HEK293 (cell line): Measurements from ENCODE around the gene MAP3K7.

Source experiments
- CTCF ChIA-PET: fragments of 350-600 bp; formaldehyde crosslinking; extraction: SDS; loops from one replicate; lab custom pipeline; 2021; ENCODE audit warnings: antibody characterized with exemption; lab: Yijun Ruan, JAX
- POLR2A ChIA-PET: fragments of 300-600 bp; formaldehyde crosslinking; extraction: SDS; loops from one replicate; lab custom pipeline; 2020; ENCODE audit warnings: antibody characterized with exemption, inconsistent platforms; lab: Yijun Ruan, JAX
- H3K27ac ChIP-seq: fragments of 200-500 bp; sonication (Bioruptor generic); 2 replicates; pipeline ENCODE4 v1.5.1; 2014; ENCODE audit warnings: low read depth, low read length, control low read depth, inconsistent platforms; ENCODE audit errors: extremely low read depth
- H3K36me3 ChIP-seq, 2 experiments: fragments of 200-500 bp in 1 of 2; sonication (Bioruptor generic) in 1 of 2; 1 replicate in 1 of 2; 2 replicates in 1 of 2; pipeline ENCODE4 v1.5.1; 2014 to 2017; ENCODE audit warnings: inconsistent platforms in 2 of 2, low read length in 2 of 2; ENCODE audit not compliant: control insufficient read depth in 2 of 2, insufficient read depth in 1 of 2
- H3K4me1 ChIP-seq: fragments of 200-500 bp; sonication (Bioruptor generic); 2 replicates; pipeline ENCODE4 v1.5.1; 2014; ENCODE audit warnings: mild to moderate bottlenecking, low read length, inconsistent platforms; ENCODE audit not compliant: control insufficient read depth, insufficient read depth
- H3K4me3 ChIP-seq: 2 replicates; pipeline ENCODE4 v1.5.1; 2011; ENCODE audit warnings: low read depth, mild to moderate bottlenecking, control low read depth, low read length, moderate library complexity
- H3K9me3 ChIP-seq: fragments of 200-500 bp; sonication (Bioruptor generic); 2 replicates; pipeline ENCODE4 v1.5.1; 2014; ENCODE audit warnings: low read depth, low read length, inconsistent platforms; ENCODE audit not compliant: control insufficient read depth, insufficient read depth
- GFI1B ChIP-seq: fragments of 450-650 bp; formaldehyde crosslinking; IDR thresholded peaks from 2 replicates; pipeline ENCODE4 v1.5.1; 2016; ENCODE audit warnings: missing biosample characterization, missing genetic modification characterization
- GLI2 ChIP-seq: fragments of 450-650 bp; formaldehyde crosslinking; IDR thresholded peaks from 2 replicates; pipeline ENCODE4; 2017; ENCODE audit warnings: missing biosample characterization, missing genetic modification characterization, low read depth, borderline replicate concordance
- HOXC10 ChIP-seq: sonication (generic); formaldehyde crosslinking; IDR thresholded peaks from 2 replicates; pipeline ENCODE4 v1.8.1; 2023; ENCODE audit warnings: mild to moderate bottlenecking, missing genetic modification reagents
- MEIS1 ChIP-seq: sonication (generic); formaldehyde crosslinking; IDR thresholded peaks from 2 replicates; pipeline ENCODE4 v1.8.1; 2022; ENCODE audit warnings: missing genetic modification reagents, mild to moderate bottlenecking, borderline replicate concordance
- SCRT1 ChIP-seq: fragments of 450-650 bp; formaldehyde crosslinking; IDR thresholded peaks from 2 replicates; pipeline ENCODE4 v1.5.1; 2016; ENCODE audit warnings: missing biosample characterization, missing genetic modification characterization, borderline replicate concordance
- ZBTB20 ChIP-seq: fragments of 450-650 bp; formaldehyde crosslinking; IDR thresholded peaks from 2 replicates; pipeline ENCODE4 v1.5.1; 2016; ENCODE audit warnings: missing biosample characterization, missing genetic modification characterization
- ZEB2 ChIP-seq: fragments of 450-650 bp; formaldehyde crosslinking; IDR thresholded peaks from 2 replicates; pipeline ENCODE4 v1.5.1; 2016; ENCODE audit warnings: missing biosample characterization, missing genetic modification characterization
- ZFP41 ChIP-seq: fragments of 450-650 bp; formaldehyde crosslinking; IDR thresholded peaks from 2 replicates; pipeline ENCODE4 v1.5.1; 2016; ENCODE audit warnings: missing biosample characterization, missing genetic modification characterization, borderline replicate concordance
- ZNF10 ChIP-seq: fragments of 450-650 bp; formaldehyde crosslinking; IDR thresholded peaks from 2 replicates; pipeline ENCODE4 v1.5.1; 2017; ENCODE audit warnings: missing biosample characterization, missing genetic modification characterization
- ZNF132 ChIP-seq: fragments of 450-650 bp; formaldehyde crosslinking; IDR thresholded peaks from 2 replicates; pipeline ENCODE4 v1.5.1; 2017; ENCODE audit warnings: missing biosample characterization, missing genetic modification characterization, borderline replicate concordance
- ZNF175 ChIP-seq: fragments of 450-650 bp; formaldehyde crosslinking; IDR thresholded peaks from 2 replicates; pipeline ENCODE4 v1.5.1; 2016; ENCODE audit warnings: missing biosample characterization, missing genetic modification characterization
- ZNF274 ChIP-seq, 2 experiments: fragments of 200-500 bp in 1 of 2; fragments of 450-650 bp in 1 of 2; sonication (Bioruptor generic) in 1 of 2; formaldehyde crosslinking in 1 of 2; IDR thresholded peaks; 2 replicates each; pipeline versions ENCODE4 v1.5.1 to v1.6.1; 2014 to 2016; ENCODE audit warnings: borderline replicate concordance in 1 of 2, inconsistent platforms in 1 of 2, low read length in 1 of 2, missing biosample characterization in 1 of 2, missing genetic modification characterization in 1 of 2
- ZNF302 ChIP-seq: fragments of 450-650 bp; formaldehyde crosslinking; IDR thresholded peaks from 2 replicates; pipeline ENCODE4 v1.5.1; 2016; ENCODE audit warnings: missing biosample characterization, missing genetic modification characterization, low read depth
- ZNF404 ChIP-seq: fragments of 450-650 bp; formaldehyde crosslinking; IDR thresholded peaks from 2 replicates; pipeline ENCODE4 v1.5.1; 2017; ENCODE audit warnings: missing biosample characterization, missing genetic modification characterization
- ZNF585B ChIP-seq: fragments of 450-650 bp; formaldehyde crosslinking; IDR thresholded peaks from 2 replicates; pipeline ENCODE4 v1.5.1; 2016; ENCODE audit warnings: missing biosample characterization, missing genetic modification characterization
- TF ChIP-seq, protein P1 (sequence below): fragments of 450-650 bp; formaldehyde crosslinking; IDR thresholded peaks from 2 replicates; pipeline ENCODE4 v1.5.1; 2017; ENCODE audit warnings: missing biosample characterization, missing genetic modification characterization
- TF ChIP-seq, protein P2 (sequence below): fragments of 450-650 bp; formaldehyde crosslinking; IDR thresholded peaks from 2 replicates; pipeline ENCODE4 v1.5.1; 2016; ENCODE audit warnings: missing biosample characterization, missing genetic modification characterization, borderline replicate concordance

Gene MAP3K7

DNA sequence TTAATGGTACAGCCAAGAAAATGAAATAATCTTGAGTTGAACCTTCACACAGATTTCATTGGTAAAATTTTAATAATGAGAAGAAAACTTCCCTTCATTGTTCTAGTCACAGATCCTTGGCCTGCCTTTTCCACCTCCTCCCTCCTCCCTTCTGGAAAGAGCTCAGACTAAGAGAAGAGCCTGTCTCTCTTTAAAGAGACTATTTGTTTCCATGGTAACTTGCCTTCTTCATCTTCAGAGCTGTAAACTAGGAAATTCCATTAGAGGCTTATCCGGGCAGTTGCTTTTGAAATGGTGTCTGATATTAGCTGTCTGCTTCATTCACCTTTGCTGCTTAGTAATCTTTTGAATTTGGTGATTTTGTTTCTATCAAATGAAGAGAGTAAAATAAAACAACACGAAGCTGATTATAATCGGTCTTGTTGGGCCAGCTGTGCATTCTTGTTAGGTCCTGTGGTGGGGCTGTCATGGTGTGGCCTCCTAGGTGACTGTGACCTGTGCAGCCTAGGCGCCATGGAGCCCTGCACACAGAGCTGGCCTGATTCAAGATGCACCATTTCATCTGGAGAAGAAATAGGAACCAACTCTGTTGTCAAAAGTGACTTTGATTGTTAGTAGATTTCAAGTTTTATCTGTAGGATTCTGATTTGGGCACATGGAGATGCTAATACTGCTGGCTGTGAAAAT, 96.7 kb downstream of the MAP3K7 start (continued):
- TF ChIP-seq GLI2 (tag by site-specific recombination) (no peak), ZNF10 (tag by site-specific recombination) (no peak), ZBTB20 (tag by site-specific recombination) (no peak), ZNF302 (no peak), HOXC10 (CRISPR knock-in tag) (no peak), ZFP41 (tag by site-specific recombination) (no peak), SCRT1 (tag by site-specific recombination) (no peak)

DNA sequence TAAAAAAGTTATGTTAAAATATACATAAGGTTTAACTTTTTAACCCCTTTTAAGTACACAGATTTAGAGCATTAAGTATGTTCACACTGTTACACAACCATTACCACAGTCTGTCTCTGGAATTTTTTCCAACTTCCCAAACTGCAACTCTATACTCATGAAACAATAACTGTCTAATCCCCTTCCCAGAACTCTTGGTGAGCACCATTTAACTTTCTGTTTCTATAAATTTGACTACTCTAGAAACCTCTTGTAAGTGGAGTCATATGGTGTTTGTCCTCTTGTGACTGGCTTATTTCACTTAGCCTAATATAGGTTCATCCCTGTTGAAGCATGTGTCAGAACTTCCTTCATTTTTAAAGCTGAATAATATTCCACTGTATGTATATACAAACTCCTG, 98.1 kb downstream of the MAP3K7 start:
- H3K9me3 ChIP-seq = no peaks in the 10 kb centered on the region
- TF ChIP-seq ZNF274 (IDR thresholded peaks at IDR 0.05; ENCODE audit: low read length) = no peak
- TF ChIP-seq ZNF274 (tag by site-specific recombination; IDR thresholded peaks at IDR 0.05; ENCODE audit: borderline replicate concordance) = no peak
- TF ChIP-seq ZNF132 (tag by site-specific recombination) = no peak
- TF ChIP-seq, protein P1, sequence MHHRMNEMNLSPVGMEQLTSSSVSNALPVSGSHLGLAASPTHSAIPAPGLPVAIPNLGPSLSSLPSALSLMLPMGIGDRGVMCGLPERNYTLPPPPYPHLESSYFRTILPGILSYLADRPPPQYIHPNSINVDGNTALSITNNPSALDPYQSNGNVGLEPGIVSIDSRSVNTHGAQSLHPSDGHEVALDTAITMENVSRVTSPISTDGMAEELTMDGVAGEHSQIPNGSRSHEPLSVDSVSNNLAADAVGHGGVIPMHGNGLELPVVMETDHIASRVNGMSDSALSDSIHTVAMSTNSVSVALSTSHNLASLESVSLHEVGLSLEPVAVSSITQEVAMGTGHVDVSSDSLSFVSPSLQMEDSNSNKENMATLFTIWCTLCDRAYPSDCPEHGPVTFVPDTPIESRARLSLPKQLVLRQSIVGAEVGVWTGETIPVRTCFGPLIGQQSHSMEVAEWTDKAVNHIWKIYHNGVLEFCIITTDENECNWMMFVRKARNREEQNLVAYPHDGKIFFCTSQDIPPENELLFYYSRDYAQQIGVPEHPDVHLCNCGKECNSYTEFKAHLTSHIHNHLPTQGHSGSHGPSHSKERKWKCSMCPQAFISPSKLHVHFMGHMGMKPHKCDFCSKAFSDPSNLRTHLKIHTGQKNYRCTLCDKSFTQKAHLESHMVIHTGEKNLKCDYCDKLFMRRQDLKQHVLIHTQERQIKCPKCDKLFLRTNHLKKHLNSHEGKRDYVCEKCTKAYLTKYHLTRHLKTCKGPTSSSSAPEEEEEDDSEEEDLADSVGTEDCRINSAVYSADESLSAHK (tag by site-specific recombination) = no peak
- no peak for TF ChIP-seq ZNF175 (tag by site-specific recombination)
- TF ChIP-seq ZEB2 (tag by site-specific recombination) = no peak
- no peak for TF ChIP-seq GFI1B (tag by site-specific recombination)
- TF ChIP-seq MEIS1 (CRISPR knock-in tag) = no peak
- TF ChIP-seq ZNF585B (tag by site-specific recombination) = no peak
- TF ChIP-seq ZNF404 (tag by site-specific recombination) = no peak
- TF ChIP-seq, protein P2, sequence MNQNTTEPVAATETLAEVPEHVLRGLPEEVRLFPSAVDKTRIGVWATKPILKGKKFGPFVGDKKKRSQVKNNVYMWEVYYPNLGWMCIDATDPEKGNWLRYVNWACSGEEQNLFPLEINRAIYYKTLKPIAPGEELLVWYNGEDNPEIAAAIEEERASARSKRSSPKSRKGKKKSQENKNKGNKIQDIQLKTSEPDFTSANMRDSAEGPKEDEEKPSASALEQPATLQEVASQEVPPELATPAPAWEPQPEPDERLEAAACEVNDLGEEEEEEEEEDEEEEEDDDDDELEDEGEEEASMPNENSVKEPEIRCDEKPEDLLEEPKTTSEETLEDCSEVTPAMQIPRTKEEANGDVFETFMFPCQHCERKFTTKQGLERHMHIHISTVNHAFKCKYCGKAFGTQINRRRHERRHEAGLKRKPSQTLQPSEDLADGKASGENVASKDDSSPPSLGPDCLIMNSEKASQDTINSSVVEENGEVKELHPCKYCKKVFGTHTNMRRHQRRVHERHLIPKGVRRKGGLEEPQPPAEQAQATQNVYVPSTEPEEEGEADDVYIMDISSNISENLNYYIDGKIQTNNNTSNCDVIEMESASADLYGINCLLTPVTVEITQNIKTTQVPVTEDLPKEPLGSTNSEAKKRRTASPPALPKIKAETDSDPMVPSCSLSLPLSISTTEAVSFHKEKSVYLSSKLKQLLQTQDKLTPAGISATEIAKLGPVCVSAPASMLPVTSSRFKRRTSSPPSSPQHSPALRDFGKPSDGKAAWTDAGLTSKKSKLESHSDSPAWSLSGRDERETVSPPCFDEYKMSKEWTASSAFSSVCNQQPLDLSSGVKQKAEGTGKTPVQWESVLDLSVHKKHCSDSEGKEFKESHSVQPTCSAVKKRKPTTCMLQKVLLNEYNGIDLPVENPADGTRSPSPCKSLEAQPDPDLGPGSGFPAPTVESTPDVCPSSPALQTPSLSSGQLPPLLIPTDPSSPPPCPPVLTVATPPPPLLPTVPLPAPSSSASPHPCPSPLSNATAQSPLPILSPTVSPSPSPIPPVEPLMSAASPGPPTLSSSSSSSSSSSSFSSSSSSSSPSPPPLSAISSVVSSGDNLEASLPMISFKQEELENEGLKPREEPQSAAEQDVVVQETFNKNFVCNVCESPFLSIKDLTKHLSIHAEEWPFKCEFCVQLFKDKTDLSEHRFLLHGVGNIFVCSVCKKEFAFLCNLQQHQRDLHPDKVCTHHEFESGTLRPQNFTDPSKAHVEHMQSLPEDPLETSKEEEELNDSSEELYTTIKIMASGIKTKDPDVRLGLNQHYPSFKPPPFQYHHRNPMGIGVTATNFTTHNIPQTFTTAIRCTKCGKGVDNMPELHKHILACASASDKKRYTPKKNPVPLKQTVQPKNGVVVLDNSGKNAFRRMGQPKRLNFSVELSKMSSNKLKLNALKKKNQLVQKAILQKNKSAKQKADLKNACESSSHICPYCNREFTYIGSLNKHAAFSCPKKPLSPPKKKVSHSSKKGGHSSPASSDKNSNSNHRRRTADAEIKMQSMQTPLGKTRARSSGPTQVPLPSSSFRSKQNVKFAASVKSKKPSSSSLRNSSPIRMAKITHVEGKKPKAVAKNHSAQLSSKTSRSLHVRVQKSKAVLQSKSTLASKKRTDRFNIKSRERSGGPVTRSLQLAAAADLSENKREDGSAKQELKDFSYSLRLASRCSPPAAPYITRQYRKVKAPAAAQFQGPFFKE (tag by site-specific recombination) = no peak
- TF ChIP-seq, all 188 proteins: peak for 0
- CTCF ChIA-PET = interaction anchor here (0.6 to 2.3 kb wide), 2 partner anchors 10 to 548 kb away, joined by 3 to 17 read pairs; no protein-coding TSS in a partner anchor
- no peaks in the 10 kb centered on the region for H3K36me3 ChIP-seq
- H3K4me3 ChIP-seq = no peak overlapping the region
- H3K27ac ChIP-seq = no peak overlapping the region
- POLR2A ChIA-PET = no interaction called here
- H3K4me1 ChIP-seq = no peaks in the 10 kb centered on the region
